Neural progenitor cell (in vitro differentiated cells): ENCODE results near the gene CD164. TPM values are rescaled to one million over a fixed set of nuclear protein-coding genes. Genes with fewer than 3 reads are reported as not detected.

Source experiments
- DNase-seq: peaks from one replicate; pipeline ENCODE4 v3.0.0-alpha.2; 2016; ENCODE audit warnings: low spot score
- H2AFZ ChIP-seq: fragments of 200-600 bp; sonication (generic); replicated peaks from 2 replicates; pipeline ENCODE4 v1.6.1; 2016; ENCODE audit warnings: antibody characterized with exemption
- H3F3A ChIP-seq: fragments of 200-600 bp; sonication (generic); 2 replicates; pipeline ENCODE4 v1.6.1; 2016; ENCODE audit warnings: antibody characterized with exemption, low read depth
- H3K27ac ChIP-seq: fragments of 200-600 bp; sonication (generic); 2 replicates; pipeline ENCODE4 v1.5.1; 2016; ENCODE audit warnings: mild to moderate bottlenecking
- H3K27me3 ChIP-seq: fragments of 200-600 bp; sonication (generic); 2 replicates; pipeline ENCODE4 v1.6.1; 2016; ENCODE audit warnings: mild to moderate bottlenecking, moderate library complexity
- H3K36me3 ChIP-seq: fragments of 200-600 bp; sonication (generic); 2 replicates; pipeline ENCODE4 v1.5.1; 2016
- H3K4me1 ChIP-seq: fragments of 200-600 bp; sonication (generic); 2 replicates; pipeline ENCODE4 v1.6.1; 2016; ENCODE audit warnings: mixed run types
- H3K4me2 ChIP-seq: fragments of 200-600 bp; sonication (generic); 2 replicates; pipeline ENCODE4 v1.6.1; 2016
- H3K4me3 ChIP-seq: fragments of 200-600 bp; sonication (generic); 2 replicates; pipeline ENCODE4 v1.5.1; 2016
- H3K79me2 ChIP-seq: fragments of 200-600 bp; sonication (generic); 2 replicates; pipeline ENCODE4 v1.6.1; 2016; ENCODE audit warnings: low read depth
- H3K9ac ChIP-seq: fragments of 200-600 bp; sonication (generic); 2 replicates; pipeline ENCODE4 v1.6.1; 2016
- H3K9me3 ChIP-seq: fragments of 200-600 bp; sonication (generic); 2 replicates; pipeline ENCODE4 v1.5.1; 2016; ENCODE audit warnings: low read depth
- H4K20me1 ChIP-seq: fragments of 200-600 bp; sonication (generic); 2 replicates; pipeline ENCODE4 v1.6.1; 2016; ENCODE audit warnings: low read depth
- H3K27ac Mint-ChIP-seq: 3 replicates; pipeline ENCODE4 v1.8.0; 2021; ENCODE audit warnings: mixed read lengths
- H3K27me3 Mint-ChIP-seq: 2 replicates; pipeline ENCODE4 v1.8.0; 2022; ENCODE audit warnings: low read depth, mild to moderate bottlenecking, inconsistent platforms, moderate library complexity, mixed read lengths; ENCODE audit not compliant: insufficient read depth
- H3K36me3 Mint-ChIP-seq: 3 replicates; pipeline ENCODE4 v1.8.0; 2021; ENCODE audit warnings: mixed read lengths
- H3K4me1 Mint-ChIP-seq: 3 replicates; pipeline ENCODE4 v1.8.0; 2021; ENCODE audit warnings: mixed read lengths
- H3K4me3 Mint-ChIP-seq: 3 replicates; pipeline ENCODE4 v1.8.0; 2021; ENCODE audit warnings: mild to moderate bottlenecking, moderate library complexity, mixed read lengths
- H3K9me3 Mint-ChIP-seq: 3 replicates; pipeline ENCODE4 v1.8.0; 2020; ENCODE audit warnings: mixed read lengths
- CTCF ChIP-seq: fragments of 200-600 bp; sonication (generic); IDR thresholded peaks from 2 replicates; pipeline ENCODE4 v1.5.1; 2017; ENCODE audit warnings: antibody characterized with exemption, mild to moderate bottlenecking
- EZH2 ChIP-seq: fragments of 200-600 bp; sonication (generic); IDR thresholded peaks from 2 replicates; pipeline ENCODE4 v1.6.1; 2017; ENCODE audit warnings: antibody characterized with exemption, mild to moderate bottlenecking, moderate library complexity
- EZH2phosphoT487 ChIP-seq: fragments of 200-600 bp; sonication (generic); IDR thresholded peaks from 2 replicates; pipeline ENCODE4 v1.6.1; 2017; ENCODE audit warnings: antibody characterized with exemption
- total RNA-seq: library from RNA; depleted of rRNA; stranded (reverse); fragments of >200 nt; gene quantifications from 2 replicates; pipeline ENCODE4 v1.2.3, GENCODE V29; 2015; ENCODE audit warnings: low replicate concordance

The CD164 gene
- total RNA-seq, 1 donor from 2014 or later: 197 TPM

- Mint-ChIP-seq H3K9me3 (no peaks in the 10 kb centered on the region), H3K27ac (no peak overlapping the region), H3K4me3 (no peak overlapping the region), H3K4me1 (peaks cover 5% of the 10 kb centered on the region), H3K36me3 (no peaks in the 10 kb centered on the region), H3K27me3 (peaks cover 4% of the 10 kb centered on the region)
- Histone ChIP-seq H4K20me1 (no peaks in the 10 kb centered on the region), H3K4me1 (peaks cover 8% of the 10 kb centered on the region), H2AFZ (no peak overlapping the region), H3F3A (no peaks in the 10 kb centered on the region), H3K79me2 (no peaks in the 10 kb centered on the region), H3K36me3 (no peaks in the 10 kb centered on the region), H3K4me2 (no peak overlapping the region), H3K27me3 (no peaks in the 10 kb centered on the region), H3K27ac (no peak overlapping the region), H3K9ac (no peak overlapping the region), H3K4me3 (no peak overlapping the region), H3K9me3 (no peaks in the 10 kb centered on the region)
- DNase-seq: no peak
- TF ChIP-seq EZH2phosphoT487 (no peak), CTCF (no peak), EZH2 (no peak)
Observed at GRCh38 chr6:109321752-109322151, 60.5 kb downstream of the CD164 start.

GRCh38 chr6:109320072-109320471 is 62.2 kb downstream of the CD164 start:
- Histone ChIP-seq H3K9ac (no peak overlapping the region), H3K4me3 (no peak overlapping the region), H3K4me1 (peaks cover 15% of the 10 kb centered on the region), H3K27ac (no peak overlapping the region), H3K9me3 (no peaks in the 10 kb centered on the region), H3K27me3 (no peaks in the 10 kb centered on the region), H2AFZ (no peak overlapping the region), H3K79me2 (no peaks in the 10 kb centered on the region), H3K36me3 (no peaks in the 10 kb centered on the region), H3F3A (no peaks in the 10 kb centered on the region), H3K4me2 (no peak overlapping the region), H4K20me1 (no peaks in the 10 kb centered on the region)
- no peaks in the 10 kb centered on the region for H3K36me3 Mint-ChIP-seq
- no peak overlapping the region for H3K4me3 Mint-ChIP-seq
- DNase-seq: no peak
- H3K27ac Mint-ChIP-seq: no peak overlapping the region
- peaks cover 4% of the 10 kb centered on the region for H3K27me3 Mint-ChIP-seq
- H3K9me3 Mint-ChIP-seq: no peaks in the 10 kb centered on the region
- peaks cover 8% of the 10 kb centered on the region for H3K4me1 Mint-ChIP-seq
- TF ChIP-seq EZH2 (no peak), EZH2phosphoT487 (no peak), CTCF (no peak)

GRCh38 chr6:109318328-109318876 is 63.9 kb downstream of the CD164 start:
- no peak overlapping the region for H3K27ac Mint-ChIP-seq

More at GRCh38 chr6:109318328-109318876, 63.9 kb downstream of the CD164 start:
- H3K27me3 Mint-ChIP-seq: peaks cover 6% of the 10 kb centered on the region
- no peaks in the 10 kb centered on the region for H3K9me3 ChIP-seq
- no peaks in the 10 kb centered on the region for H3K9me3 Mint-ChIP-seq
- no peak overlapping the region for H3K4me3 ChIP-seq
- H3K4me1 Mint-ChIP-seq: peaks cover 8% of the 10 kb centered on the region
- peak overlapping the region; percentile 68 for H2AFZ ChIP-seq
- no peaks in the 10 kb centered on the region for H3K27me3 ChIP-seq
- peak; percentile 43 for DNase-seq
- H3K36me3 Mint-ChIP-seq: no peaks in the 10 kb centered on the region
- peak overlapping the region; percentile 27 for H3K4me2 ChIP-seq
- no peaks in the 10 kb centered on the region for H3K36me3 ChIP-seq
- H4K20me1 ChIP-seq: no peaks in the 10 kb centered on the region
- H3K79me2 ChIP-seq: no peaks in the 10 kb centered on the region
- no peak for TF ChIP-seq EZH2
- no peak for TF ChIP-seq CTCF
- no peak for TF ChIP-seq EZH2phosphoT487
- H3K4me1 ChIP-seq: peaks cover 15% of the 10 kb centered on the region
- no peak overlapping the region for H3K9ac ChIP-seq
- no peak overlapping the region for H3K4me3 Mint-ChIP-seq
- no peaks in the 10 kb centered on the region for H3F3A ChIP-seq
- no peak overlapping the region for H3K27ac ChIP-seq
